WERI-Rb-1 (cell line): Measurements from ENCODE around the gene LIN7B.
"Not testable (repeated sequence)": the region's sequence is repeated elsewhere in the genome, so short reads cannot be mapped to it uniquely, and the experiment has no call there.

Experiments used
- DNase-seq: peaks from one replicate; pipeline ENCODE4 v3.0.0-alpha.2; 2020
- H3K27ac ChIP-seq: fragments of 250-450 bp; sonication (Bioruptor Pico); 2 replicates; pipeline ENCODE4 v1.5.1; 2020; ENCODE audit warnings: mild to moderate bottlenecking, moderate library complexity
- H3K27me3 ChIP-seq: fragments of 250-450 bp; sonication (Bioruptor Pico); 2 replicates; pipeline ENCODE4 v1.5.1; 2021; ENCODE audit warnings: mild to moderate bottlenecking, low read depth, moderate library complexity; ENCODE audit not compliant: insufficient read depth, severe bottlenecking
- H3K36me3 ChIP-seq: fragments of 250-450 bp; sonication (Bioruptor Pico); 2 replicates; pipeline ENCODE4 v1.5.1; 2020; ENCODE audit warnings: mild to moderate bottlenecking, moderate library complexity
- H3K4me3 ChIP-seq: 2 replicates; pipeline ENCODE4 v1.5.1; 2011; ENCODE audit warnings: low read depth, mild to moderate bottlenecking, control low read depth, low read length
- H3K9me3 ChIP-seq: fragments of 250-450 bp; sonication (Bioruptor Pico); 2 replicates; pipeline ENCODE4 v1.5.1; 2021; ENCODE audit warnings: mild to moderate bottlenecking, moderate library complexity; ENCODE audit not compliant: severe bottlenecking
- TF ChIP-seq, protein P1 (sequence below): IDR thresholded peaks from 2 replicates; pipeline ENCODE4 v1.5.1; 2011; ENCODE audit warnings: low read depth, mild to moderate bottlenecking, control low read depth, inconsistent platforms, low read length

The LIN7B gene

DNA sequence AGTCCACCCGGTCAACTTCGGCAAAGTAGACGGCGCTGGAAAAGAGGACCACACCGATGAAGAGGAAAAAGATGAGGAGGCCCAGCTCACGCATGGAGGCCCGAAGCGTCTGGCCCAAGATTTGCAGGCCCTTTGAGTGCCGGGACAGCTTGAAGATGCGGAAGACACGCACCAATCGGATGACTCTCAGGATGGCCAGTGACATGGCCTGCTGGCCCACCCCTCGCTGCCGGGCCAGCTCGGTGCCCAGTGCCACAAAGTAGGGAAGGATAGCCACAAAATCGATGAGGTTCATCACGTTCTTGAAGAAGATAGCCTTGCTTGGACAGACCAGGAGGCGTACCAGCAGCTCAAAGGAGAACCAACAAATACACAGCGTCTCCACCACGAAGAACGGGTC, 43.8 kb upstream of the LIN7B start:
- no peak for DNase-seq
- Histone ChIP-seq H3K36me3 (no peaks in the 10 kb centered on the region), H3K9me3 (no peaks in the 10 kb centered on the region), H3K27ac (no peak overlapping the region), H3K27me3 (peaks cover 19% of the 10 kb centered on the region), H3K4me3 (no peak overlapping the region)
- TF ChIP-seq, protein P1, sequence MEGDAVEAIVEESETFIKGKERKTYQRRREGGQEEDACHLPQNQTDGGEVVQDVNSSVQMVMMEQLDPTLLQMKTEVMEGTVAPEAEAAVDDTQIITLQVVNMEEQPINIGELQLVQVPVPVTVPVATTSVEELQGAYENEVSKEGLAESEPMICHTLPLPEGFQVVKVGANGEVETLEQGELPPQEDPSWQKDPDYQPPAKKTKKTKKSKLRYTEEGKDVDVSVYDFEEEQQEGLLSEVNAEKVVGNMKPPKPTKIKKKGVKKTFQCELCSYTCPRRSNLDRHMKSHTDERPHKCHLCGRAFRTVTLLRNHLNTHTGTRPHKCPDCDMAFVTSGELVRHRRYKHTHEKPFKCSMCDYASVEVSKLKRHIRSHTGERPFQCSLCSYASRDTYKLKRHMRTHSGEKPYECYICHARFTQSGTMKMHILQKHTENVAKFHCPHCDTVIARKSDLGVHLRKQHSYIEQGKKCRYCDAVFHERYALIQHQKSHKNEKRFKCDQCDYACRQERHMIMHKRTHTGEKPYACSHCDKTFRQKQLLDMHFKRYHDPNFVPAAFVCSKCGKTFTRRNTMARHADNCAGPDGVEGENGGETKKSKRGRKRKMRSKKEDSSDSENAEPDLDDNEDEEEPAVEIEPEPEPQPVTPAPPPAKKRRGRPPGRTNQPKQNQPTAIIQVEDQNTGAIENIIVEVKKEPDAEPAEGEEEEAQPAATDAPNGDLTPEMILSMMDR, result no peak

DNA sequence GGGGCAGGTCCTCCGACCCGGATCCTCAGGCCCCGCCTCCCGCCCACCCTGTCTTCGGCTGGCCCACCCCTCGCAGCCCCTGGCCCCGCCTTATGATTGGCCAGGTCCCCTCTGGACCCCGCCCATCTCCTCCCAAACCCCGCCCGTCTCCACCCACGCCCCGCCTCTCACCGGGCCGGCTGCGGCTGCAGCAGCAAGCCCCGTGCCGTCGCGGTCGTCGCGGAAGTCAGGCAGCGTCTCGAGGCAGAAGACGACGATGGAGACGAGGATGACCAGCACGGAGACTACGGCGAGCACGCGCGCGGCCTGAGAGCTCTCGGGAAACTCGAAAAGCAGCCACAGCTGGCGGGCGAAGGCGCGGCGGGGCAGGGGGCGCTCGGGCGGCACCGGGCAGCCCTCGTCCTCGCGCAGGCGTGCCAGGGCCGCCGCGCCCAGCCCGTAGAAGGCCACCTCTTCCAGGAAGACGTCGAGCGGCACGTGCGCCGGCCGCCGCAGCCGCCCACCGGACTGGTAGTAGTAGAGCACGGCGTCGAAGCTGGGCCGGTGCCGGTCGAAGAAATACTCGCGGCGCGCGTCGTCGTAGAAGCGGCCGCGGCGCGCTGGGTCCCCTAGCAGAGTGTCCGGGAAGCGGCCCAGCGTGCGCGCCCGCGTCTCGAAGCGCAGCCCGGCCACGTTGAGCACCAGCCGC, 42.2 kb upstream of the LIN7B start:
- H3K27ac ChIP-seq, result no peak overlapping the region
- peak; percentile 72 for DNase-seq
- H3K9me3 ChIP-seq, result no peaks in the 10 kb centered on the region
- peaks cover 19% of the 10 kb centered on the region for H3K27me3 ChIP-seq
- H3K36me3 ChIP-seq, result no peaks in the 10 kb centered on the region
- H3K4me3 ChIP-seq, result peak overlapping the region; percentile 26; the same call in 1 of the 2 replicates
- TF ChIP-seq, protein P1, result no peak

DNA sequence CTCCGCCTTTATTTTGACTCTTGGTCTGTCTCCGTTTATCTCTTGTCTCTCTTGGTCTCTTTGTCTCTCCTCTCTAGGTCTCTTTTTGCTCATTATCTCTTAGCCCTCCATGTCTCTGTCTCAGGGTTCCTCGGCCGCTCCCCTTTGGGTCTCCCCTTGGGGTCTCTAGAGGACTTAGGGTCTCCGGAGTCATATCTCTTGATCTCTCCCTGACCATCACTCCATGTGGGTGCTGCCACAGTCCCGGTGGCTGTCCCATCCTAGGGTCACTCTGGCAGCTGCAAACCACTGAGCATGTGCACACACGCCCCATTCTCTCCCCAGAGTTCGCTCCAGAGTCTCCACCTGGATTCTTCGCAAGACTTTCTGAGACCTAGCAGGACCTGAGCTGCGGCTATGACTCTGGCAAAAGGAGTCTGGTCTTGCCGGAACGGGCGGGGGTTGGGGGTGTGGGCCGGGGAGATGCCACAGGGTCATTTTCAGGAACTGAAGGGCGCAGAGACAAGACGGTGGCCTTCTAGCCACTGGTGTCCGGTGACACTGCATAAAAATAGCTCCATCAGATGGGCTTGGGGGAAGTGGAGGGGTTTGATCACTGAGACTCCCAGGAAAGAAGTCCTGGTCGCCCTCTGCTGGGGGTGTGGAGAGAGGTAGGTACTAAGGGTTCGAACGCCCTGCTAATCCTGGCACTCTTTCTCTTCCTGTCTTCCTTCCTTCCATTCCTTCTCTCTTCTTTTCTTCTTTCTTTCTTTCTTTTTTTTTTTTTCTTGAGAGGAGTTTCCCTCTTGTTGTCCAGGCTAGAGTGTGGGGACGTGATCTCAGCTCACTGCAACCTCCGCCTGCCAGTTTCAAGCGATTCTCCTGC, 40.4 kb upstream of the LIN7B start:
- peaks cover 19% of the 10 kb centered on the region for H3K27me3 ChIP-seq
- no peak overlapping the region for H3K27ac ChIP-seq
- no peaks in the 10 kb centered on the region for H3K9me3 ChIP-seq
- peak; percentile 83 for DNase-seq
- TF ChIP-seq, protein P1, result peak; percentile 77
- H3K4me3 ChIP-seq, result no peak overlapping the region
- no peaks in the 10 kb centered on the region for H3K36me3 ChIP-seq

DNA sequence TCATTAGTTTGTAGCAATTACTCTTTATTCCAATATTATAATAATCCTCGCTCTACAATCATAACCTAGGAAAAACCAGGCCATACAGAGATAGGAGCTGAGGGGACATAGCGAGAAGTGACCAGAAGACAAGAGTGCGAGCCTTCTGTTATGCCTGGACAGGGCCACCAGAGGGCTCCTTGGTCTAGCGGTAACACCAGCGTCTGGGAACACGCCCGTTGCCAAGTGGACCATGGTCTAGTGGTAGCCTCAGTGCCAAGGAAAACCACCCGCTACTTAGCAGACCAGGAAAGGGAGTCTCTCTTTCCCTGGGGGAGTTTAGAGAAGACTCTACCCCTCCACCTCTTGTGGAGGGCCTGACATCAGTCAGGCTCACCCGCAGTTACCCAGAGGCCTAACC, 39.3 kb upstream of the LIN7B start:
- H3K27ac ChIP-seq, H3K9me3 ChIP-seq, H3K36me3 ChIP-seq, H3K4me3 ChIP-seq: not testable (repeated sequence)
- DNase-seq, result peak; percentile 73
- H3K27me3 ChIP-seq, result peaks cover 19% of the 10 kb centered on the region
- TF ChIP-seq, protein P1, result peak; percentile 58

DNA sequence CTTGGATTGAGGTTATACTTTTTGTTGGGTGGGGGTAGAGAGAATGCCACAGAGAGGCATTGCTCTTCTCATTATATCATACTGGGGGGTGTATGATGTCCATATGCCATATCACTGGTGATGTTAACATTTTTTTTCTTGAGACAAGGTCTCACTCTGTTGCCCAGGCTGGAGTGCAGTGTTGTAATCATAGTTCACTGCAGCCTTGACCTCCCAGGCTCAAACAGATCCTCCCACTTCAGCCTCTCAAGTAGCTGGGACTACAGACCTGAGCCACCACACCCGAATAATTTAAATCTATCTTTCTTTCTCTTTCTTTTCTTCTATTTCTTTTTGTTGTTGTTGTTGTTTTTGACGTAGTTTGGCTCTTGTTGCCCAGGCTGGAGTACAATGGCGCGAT, 33.8 kb upstream of the LIN7B start:
- no peak for DNase-seq
- no peak overlapping the region for H3K4me3 ChIP-seq
- no peaks in the 10 kb centered on the region for H3K27me3 ChIP-seq
- H3K27ac ChIP-seq, result no peak overlapping the region
- H3K36me3 ChIP-seq, result peaks cover 1% of the 10 kb centered on the region
- H3K9me3 ChIP-seq, result peaks cover 3% of the 10 kb centered on the region
- TF ChIP-seq, protein P1, result no peak
